ENCODE measurements around the gene NRG2.

NRG2 gene

GRCh38 chr5:139955616-139956273 is 87.4 kb downstream of the NRG2 start:
- DNase-seq: peak; percentile 23
- no peaks in the 10 kb centered on the region for H3K27me3 ChIP-seq (ENCODE audit: insufficient read depth, low read depth, severe bottlenecking)
- no peaks in the 10 kb centered on the region for H3K9me3 ChIP-seq (ENCODE audit: severe bottlenecking)
- H3K4me3 ChIP-seq (ENCODE audit: low read depth, low read length): no peak overlapping the region
- peak; percentile 34; the same call in 1 of the 2 replicates for TF ChIP-seq CTCF (IDR thresholded peaks at IDR 0.05; ENCODE audit: low read depth, low read length)
- no peak overlapping the region for H3K27ac ChIP-seq
- H3K36me3 ChIP-seq: no peaks in the 10 kb centered on the region

DNA sequence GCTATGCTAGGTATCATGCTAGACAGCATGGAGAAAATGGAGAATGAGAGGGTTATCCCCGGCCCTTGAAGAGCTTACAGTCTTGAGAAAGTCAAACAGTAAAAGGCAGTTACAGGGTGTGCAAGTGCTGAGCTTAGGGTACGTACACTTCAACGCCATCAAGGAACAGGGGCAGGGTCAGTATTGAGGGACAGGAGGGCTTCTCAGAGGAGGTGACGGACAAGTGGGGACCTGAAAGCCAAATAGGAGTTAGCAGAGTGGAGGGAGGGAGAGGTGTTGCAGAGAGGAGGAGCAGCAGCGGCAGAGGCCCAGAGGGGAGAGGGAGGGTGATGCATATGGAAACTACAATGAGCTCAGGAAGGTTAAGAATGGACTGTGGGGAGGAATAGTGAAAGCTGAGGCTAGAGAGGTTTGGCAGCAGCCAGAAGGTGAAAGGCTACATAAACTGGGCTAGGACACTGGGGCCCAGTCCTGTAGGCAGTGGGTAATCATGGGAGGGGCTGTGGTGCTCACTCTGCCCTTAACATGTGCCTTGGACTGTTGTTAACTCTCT is 88.0 kb downstream of the NRG2 start:
- Histone ChIP-seq H3K9me3 (ENCODE audit: severe bottlenecking) (no peaks in the 10 kb centered on the region), H3K4me3 (ENCODE audit: low read depth, low read length) (no peak overlapping the region), H3K36me3 (no peaks in the 10 kb centered on the region), H3K27me3 (ENCODE audit: insufficient read depth, low read depth, severe bottlenecking) (no peaks in the 10 kb centered on the region), H3K27ac (no peak overlapping the region)
- TF ChIP-seq CTCF (IDR thresholded peaks at IDR 0.05; ENCODE audit: low read depth, low read length): no peak
- no peak for DNase-seq

DNA sequence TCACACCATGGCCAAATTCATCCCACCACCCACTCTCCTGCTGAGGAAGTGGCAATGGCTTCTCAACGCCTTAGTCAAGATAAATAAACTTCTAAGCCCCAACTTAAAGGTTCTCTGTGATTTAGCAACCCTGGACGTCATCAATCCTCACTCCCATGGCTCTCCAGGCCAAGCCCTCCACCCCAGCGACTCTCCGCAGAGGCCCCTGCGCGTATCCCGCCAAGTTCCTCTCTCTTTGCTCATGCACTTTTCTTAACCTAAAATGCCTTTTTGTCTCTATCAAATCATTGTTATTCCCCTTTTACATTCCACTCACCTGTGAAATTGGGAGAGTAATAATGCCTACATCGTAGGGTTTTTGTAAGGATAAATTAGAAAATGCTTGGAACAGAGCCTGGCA is 88.6 kb downstream of the NRG2 start:
- Histone ChIP-seq H3K27ac (no peak overlapping the region), H3K9me3 (ENCODE audit: severe bottlenecking) (no peaks in the 10 kb centered on the region), H3K36me3 (no peaks in the 10 kb centered on the region), H3K4me3 (ENCODE audit: low read depth, low read length) (no peak overlapping the region), H3K27me3 (ENCODE audit: insufficient read depth, low read depth, severe bottlenecking) (no peaks in the 10 kb centered on the region)
- no peak for TF ChIP-seq CTCF (IDR thresholded peaks at IDR 0.05; ENCODE audit: low read depth, low read length)
- no peak for DNase-seq

- Histone ChIP-seq H3K9me3 (ENCODE audit: severe bottlenecking) (no peaks in the 10 kb centered on the region), H3K27ac (no peak overlapping the region), H3K27me3 (ENCODE audit: insufficient read depth, low read depth, severe bottlenecking) (no peaks in the 10 kb centered on the region), H3K36me3 (no peaks in the 10 kb centered on the region), H3K4me3 (ENCODE audit: low read depth, low read length) (no peak overlapping the region)
- no peak for TF ChIP-seq CTCF (IDR thresholded peaks at IDR 0.05; ENCODE audit: low read depth, low read length)
- no peak for DNase-seq
Observed at GRCh38 chr5:139954022-139954421, 89.1 kb downstream of the NRG2 start.

DNA sequence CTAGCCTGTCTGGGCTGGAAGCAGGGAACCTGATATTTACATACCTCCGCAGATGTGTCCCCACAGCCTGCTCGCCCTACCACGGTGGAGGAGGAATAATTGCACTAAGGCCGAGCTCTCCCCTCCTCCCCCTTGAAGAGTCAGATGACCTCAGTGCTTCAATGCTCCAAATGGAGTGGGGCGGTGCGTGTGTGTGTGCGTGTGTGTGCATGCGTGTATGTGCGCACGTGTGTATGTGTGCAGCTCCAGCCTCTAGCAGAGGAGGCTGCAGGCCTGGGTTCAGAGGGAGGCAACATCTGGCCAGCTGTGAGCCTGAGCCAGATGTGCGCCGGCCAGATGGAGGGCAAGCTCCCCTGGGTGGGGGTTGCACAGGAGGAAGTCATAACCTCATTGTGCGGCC is 90.5 kb downstream of the NRG2 start:
- H3K36me3 ChIP-seq: no peaks in the 10 kb centered on the region
- H3K4me3 ChIP-seq (ENCODE audit: low read depth, low read length): no peak overlapping the region
- no peak for TF ChIP-seq CTCF (IDR thresholded peaks at IDR 0.05; ENCODE audit: low read depth, low read length)
- DNase-seq: no peak
- H3K9me3 ChIP-seq (ENCODE audit: severe bottlenecking): no peaks in the 10 kb centered on the region
- no peaks in the 10 kb centered on the region for H3K27me3 ChIP-seq (ENCODE audit: insufficient read depth, low read depth, severe bottlenecking)
- H3K27ac ChIP-seq: no peak overlapping the region

DNA sequence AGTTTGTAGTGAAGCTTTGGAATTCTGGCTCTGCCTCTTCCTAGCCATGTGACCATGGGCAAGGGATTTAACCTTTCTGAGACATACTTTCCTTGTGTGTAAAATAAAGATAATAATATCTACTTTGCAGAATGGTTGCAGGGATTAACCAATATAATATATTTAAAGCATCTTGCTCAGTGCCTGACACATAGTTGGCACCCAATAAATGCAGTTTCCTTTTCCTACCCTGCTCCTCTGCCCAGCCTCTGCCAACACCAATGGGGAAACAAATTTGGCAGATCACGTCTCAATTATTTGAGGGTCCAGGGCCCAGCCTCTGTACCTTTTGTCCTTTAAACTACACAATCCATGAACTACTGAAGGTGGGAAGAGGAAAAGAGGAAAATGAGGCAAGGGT is 91.1 kb downstream of the NRG2 start:
- Histone ChIP-seq H3K27me3 (ENCODE audit: insufficient read depth, low read depth, severe bottlenecking) (no peaks in the 10 kb centered on the region), H3K27ac (no peak overlapping the region), H3K4me3 (ENCODE audit: low read depth, low read length) (no peak overlapping the region), H3K9me3 (ENCODE audit: severe bottlenecking) (no peaks in the 10 kb centered on the region), H3K36me3 (no peaks in the 10 kb centered on the region)
- DNase-seq: no peak
- no peak for TF ChIP-seq CTCF (IDR thresholded peaks at IDR 0.05; ENCODE audit: low read depth, low read length)

Measured in WERI-Rb-1 (cell line).